Stomach (tissue), 4 donors: ENCODE data around the gene RAB9A.

Experiments used
- EP300 ChIP-seq: sonication (generic); formaldehyde crosslinking; IDR thresholded peaks from one replicate; pipeline ENCODE4 v1.6.1; 2017; ENCODE audit warnings: antibody characterized with exemption
- POLR2A ChIP-seq, 4 donors: fragments of 450-650 bp; IDR thresholded peaks; one replicate each; pipeline ENCODE4 v1.6.1; 2016; ENCODE audit warnings: antibody characterized with exemption in 4 of 4, control low read depth in 2 of 4, mild to moderate bottlenecking in 1 of 4, moderate library complexity in 1 of 4
- POLR2AphosphoS5 ChIP-seq, 3 donors: sonication (generic); formaldehyde crosslinking; IDR thresholded peaks; one replicate each; pipeline ENCODE4 v1.6.1; 2016; ENCODE audit warnings: antibody characterized with exemption in 3 of 3
- TF ChIP-seq, protein P1 (sequence below), 7 experiments: fragments of 450-650 bp in 4 of 7; fragments of 200-600 bp in 3 of 7; sonication (generic) in 3 of 7; IDR thresholded peaks; one replicate each; pipeline ENCODE4 v1.5.1; 2016 to 2019; ENCODE audit warnings: antibody characterized with exemption in 7 of 7, control low read depth in 2 of 7, mild to moderate bottlenecking in 1 of 7

DNA sequence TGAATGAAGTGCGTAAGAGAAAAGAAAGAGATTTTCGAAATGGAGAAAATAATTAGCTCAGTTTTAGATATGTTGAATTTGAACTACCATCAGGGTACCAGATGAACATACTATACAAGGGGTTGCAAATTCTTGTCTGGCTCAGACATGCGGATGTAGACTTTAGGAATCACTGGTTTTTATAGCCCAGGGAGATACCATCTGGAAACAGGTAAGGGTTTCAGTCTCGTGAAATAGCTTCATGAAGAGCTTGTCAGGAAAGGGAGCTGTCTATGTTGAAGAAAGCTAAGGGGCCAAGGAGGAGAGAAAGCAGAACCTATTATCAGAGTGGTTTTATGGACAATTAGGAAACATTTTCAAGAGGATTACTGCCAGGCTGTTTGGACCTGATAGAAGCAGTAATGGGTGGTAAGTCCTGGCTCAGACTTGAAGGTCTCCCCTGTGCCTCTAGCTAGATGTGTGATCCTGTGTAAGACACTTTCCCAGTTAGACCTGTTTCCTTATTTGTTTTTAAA lies 6.7 kb downstream of the RAB9A start:
- TF ChIP-seq, protein P1, sequence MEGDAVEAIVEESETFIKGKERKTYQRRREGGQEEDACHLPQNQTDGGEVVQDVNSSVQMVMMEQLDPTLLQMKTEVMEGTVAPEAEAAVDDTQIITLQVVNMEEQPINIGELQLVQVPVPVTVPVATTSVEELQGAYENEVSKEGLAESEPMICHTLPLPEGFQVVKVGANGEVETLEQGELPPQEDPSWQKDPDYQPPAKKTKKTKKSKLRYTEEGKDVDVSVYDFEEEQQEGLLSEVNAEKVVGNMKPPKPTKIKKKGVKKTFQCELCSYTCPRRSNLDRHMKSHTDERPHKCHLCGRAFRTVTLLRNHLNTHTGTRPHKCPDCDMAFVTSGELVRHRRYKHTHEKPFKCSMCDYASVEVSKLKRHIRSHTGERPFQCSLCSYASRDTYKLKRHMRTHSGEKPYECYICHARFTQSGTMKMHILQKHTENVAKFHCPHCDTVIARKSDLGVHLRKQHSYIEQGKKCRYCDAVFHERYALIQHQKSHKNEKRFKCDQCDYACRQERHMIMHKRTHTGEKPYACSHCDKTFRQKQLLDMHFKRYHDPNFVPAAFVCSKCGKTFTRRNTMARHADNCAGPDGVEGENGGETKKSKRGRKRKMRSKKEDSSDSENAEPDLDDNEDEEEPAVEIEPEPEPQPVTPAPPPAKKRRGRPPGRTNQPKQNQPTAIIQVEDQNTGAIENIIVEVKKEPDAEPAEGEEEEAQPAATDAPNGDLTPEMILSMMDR (IDR thresholded peaks at IDR 0.05) = no peak
- TF ChIP-seq POLR2AphosphoS5 (IDR thresholded peaks at IDR 0.05) (no peak), POLR2A (IDR thresholded peaks at IDR 0.05) (no peak), EP300 (no peak)
